Psoas muscle (tissue), 8 donors: ENCODE results near the gene CCDC187. TPM values are rescaled to one million over a fixed set of nuclear protein-coding genes. Genes with fewer than 3 reads are reported as not detected.

Experiments used
- ATAC-seq, 4 donors: fragments of 200-7000 bp; cut with Tn5 transposase; one replicate each; pipeline ENCODE4 v1.9.1; 2020; ENCODE audit warnings: moderate library complexity in 3 of 4, mild to moderate bottlenecking in 2 of 4
- DNase-seq, 2 donors: peaks; one replicate each; pipeline ENCODE4 v3.0.0-alpha.2; 2020
- H3K27ac ChIP-seq: fragments of 200-600 bp; one replicate; pipeline ENCODE4 v1.8.0; 2022
- H3K27me3 ChIP-seq, 3 donors: fragments of 200-600 bp in 1 of 3; one replicate each; pipeline versions ENCODE4 v1.6.1 to v1.8.0; 2013 to 2022; ENCODE audit warnings: low read length in 2 of 3, mild to moderate bottlenecking in 2 of 3, moderate library complexity in 1 of 3; ENCODE audit not compliant: insufficient read depth in 3 of 3
- H3K36me3 ChIP-seq, 2 donors: fragments of 200-600 bp in 1 of 2; one replicate each; pipeline versions ENCODE4 v1.6.1 to v1.8.0; 2013 to 2022; ENCODE audit warnings: low read depth in 1 of 2, mild to moderate bottlenecking in 1 of 2, moderate library complexity in 1 of 2; ENCODE audit not compliant: insufficient read depth in 1 of 2
- H3K4me1 ChIP-seq: fragments of 200-600 bp; one replicate; pipeline ENCODE4 v1.8.0; 2022
- H3K4me3 ChIP-seq: fragments of 200-600 bp; one replicate; pipeline ENCODE4 v1.8.0; 2022; ENCODE audit warnings: mild to moderate bottlenecking
- H3K9me3 ChIP-seq: fragments of 200-600 bp; one replicate; pipeline ENCODE4 v1.8.0; 2022
- CTCF ChIP-seq: fragments of 200-600 bp; IDR thresholded peaks from one replicate; pipeline ENCODE4 v1.8.0; 2022; ENCODE audit warnings: antibody characterized with exemption
- WGBS, 3 donors: extraction: QIAGEN DNeasy Blood & Tissue Kit; methylation state at CpG; one replicate each; pipeline versions ENCODE4 v1.1.6 to v1.1.7; 2013; 5-methylcytosine and 5-hydroxymethylcytosine counted together
- intact Hi-C, 2 donors: fragments of 100-400 bp; cut with DNase I; formaldehyde crosslinking; loops; one replicate each; pipeline versions ENCODE4 v1.11.0 to v1.14.2; 2022
- polyA plus RNA-seq, 3 donors: library from polyadenylated mRNA; stranded (reverse); fragments of 200-250 nt; gene quantifications; one replicate each; pipeline ENCODE4 v1.2.3, GENCODE V29; 2013
- total RNA-seq, 4 donors: library from RNA; stranded (reverse); fragmentation: NEBNext Ultra II Directional in 2 of 4; extraction: Animal tissue kit (Norgen Biotek cat#: 25700) in 2 of 4; gene quantifications; one replicate each; pipeline versions ENCODE4 v1.2.1 to v1.2.4, GENCODE V29; 2021 to 2023
- donor health status: healthy with polysubstance abuse.
- donor health status: DM: no; HTN: no; CAD: no; lungs with moderate emphysema.
- donor health status: Bipolar disorder and iron deficiency.
- donor health status: healthy.
- donor health status: DM: yes; HTN: yes; CAD: no.
- donor health status: DM: no; HTN: no; CAD: no.
- donor health status: DM: no; HTN: no; CAD: no.
- donor health status: DM: yes; HTN: yes; CAD: no.

CCDC187 gene
- total and polyA plus RNA-seq, 7 donors = not detected

DNA sequence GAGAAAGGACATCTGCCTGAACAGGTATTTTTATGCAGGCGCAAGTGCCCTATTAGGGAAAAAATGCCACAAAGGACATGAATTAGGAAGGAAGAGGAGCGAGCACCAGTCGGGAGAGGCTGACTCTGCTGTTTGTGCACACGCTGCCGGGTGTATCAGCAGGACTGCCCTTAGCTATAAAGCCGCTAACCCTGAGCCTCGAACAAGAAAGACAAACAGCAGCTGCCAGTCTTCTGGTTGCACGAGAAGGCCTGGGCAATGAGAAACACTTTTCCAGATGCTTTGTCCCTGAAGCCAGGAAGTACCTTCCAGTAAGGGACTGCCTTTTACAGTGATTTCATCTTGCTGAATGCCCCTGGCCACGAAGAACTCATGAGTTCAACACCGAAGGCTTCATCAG, 70.9 kb downstream of the CCDC187 start:
- peaks cover 0 to 9% of the 10 kb centered on the region in 2 donors for H3K36me3 ChIP-seq

GRCh38 chr9:136231478-136232297, 72.2 kb downstream of the CCDC187 start:
- Histone ChIP-seq H3K9me3 (no peaks in the 10 kb centered on the region), H3K4me3 (no peak overlapping the region), H3K4me1 (no peaks in the 10 kb centered on the region), H3K27me3 (no peaks in the 10 kb centered on the region), H3K27ac (no peak overlapping the region), H3K36me3 (peaks cover 0 to 9% of the 10 kb centered on the region in 2 donors)
- intact Hi-C loops = no loop called here
- 76 to 80% (median 77%) methylated on average over 29 to 31 of the region's 31 CpGs for WGBS, 3 donors
- DNase-seq = no peak
- ATAC-seq = no peak
- TF ChIP-seq CTCF = no peak

More for the DNA sequence above, 70.9 kb downstream of the CCDC187 start:
- 65 to 72% (median 70%) methylated on average over 10 of the region's 10 CpGs for whole genome bisulfite sequencing, 3 donors
- H3K27ac ChIP-seq = no peak overlapping the region
- ATAC-seq (no peak), DNase-seq (no peak)
- no peak overlapping the region for H3K4me3 ChIP-seq
- TF ChIP-seq CTCF = no peak
- intact Hi-C loops = no loop called here
- H3K4me1 ChIP-seq = no peaks in the 10 kb centered on the region
- H3K9me3 ChIP-seq = no peaks in the 10 kb centered on the region
- H3K27me3 ChIP-seq = no peaks in the 10 kb centered on the region

DNA sequence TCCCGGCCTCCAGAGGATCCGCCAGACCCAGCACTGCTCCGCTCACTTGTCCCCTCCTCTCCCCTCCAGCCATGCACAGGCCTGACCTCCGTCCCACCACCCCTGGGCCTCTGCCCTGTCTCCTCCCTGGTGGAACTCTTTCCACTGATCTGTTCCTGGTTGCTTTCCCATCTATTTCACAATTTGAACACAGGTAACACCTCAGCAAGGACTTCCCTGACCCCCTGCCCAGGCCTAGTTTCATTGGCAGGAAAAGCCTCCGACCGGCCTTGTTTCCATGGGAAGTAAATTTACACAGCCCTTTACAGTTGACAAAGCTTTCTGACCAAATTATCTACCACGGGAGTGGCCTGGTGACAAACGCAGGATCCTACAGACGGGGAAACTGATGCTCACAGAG, 73.1 kb downstream of the CCDC187 start:
- intact Hi-C loops = no loop called here
- Histone ChIP-seq H3K4me3 (no peak overlapping the region), H3K27ac (no peak overlapping the region), H3K27me3 (no peaks in the 10 kb centered on the region), H3K4me1 (no peaks in the 10 kb centered on the region), H3K36me3 (peaks cover 0 to 9% of the 10 kb centered on the region in 2 donors), H3K9me3 (no peaks in the 10 kb centered on the region)
- no peak for ATAC-seq
- WGBS, 3 donors = 93 to 97% (median 94%) methylated on average over 9 of the region's 9 CpGs
- DNase-seq = no peak
- TF ChIP-seq CTCF = no peak

DNA sequence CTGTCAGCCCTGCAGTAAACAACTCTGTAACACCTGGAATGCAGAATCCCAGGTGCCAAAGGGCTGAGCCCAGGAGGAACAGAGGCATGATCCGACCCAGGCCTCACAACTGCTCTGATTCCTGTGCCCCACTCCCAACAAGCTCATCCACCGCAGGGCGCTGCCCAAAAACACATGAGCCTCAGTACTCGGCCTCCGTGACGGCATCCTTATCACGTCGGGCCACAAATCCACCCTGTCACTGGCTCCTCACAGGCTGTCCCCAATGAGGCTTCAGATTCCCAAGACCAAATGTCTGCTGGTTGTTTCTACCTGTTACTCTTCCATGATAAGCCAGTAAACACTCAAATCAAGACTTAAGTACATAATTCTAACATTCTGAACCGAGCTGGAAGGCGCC, 73.5 kb downstream of the CCDC187 start:
- WGBS, 3 donors = 87 to 95% (median 88%) methylated on average over 10 of the region's 10 CpGs
- H3K4me3 ChIP-seq = no peak overlapping the region
- peaks cover 0 to 9% of the 10 kb centered on the region in 2 donors for H3K36me3 ChIP-seq
- no peak overlapping the region for H3K27ac ChIP-seq
- intact Hi-C loops = no loop called here
- H3K4me1 ChIP-seq = no peaks in the 10 kb centered on the region
- TF ChIP-seq CTCF = no peak
- ATAC-seq (no peak), DNase-seq (no peak)
- H3K9me3 ChIP-seq = no peaks in the 10 kb centered on the region
- no peaks in the 10 kb centered on the region for H3K27me3 ChIP-seq
